DLD1 (cell line): ENCODE data around the gene ERG28.
"Not testable (repeated sequence)": the region's sequence is repeated elsewhere in the genome, so short reads cannot be mapped to it uniquely, and the experiment has no call there.

ENCODE experiments used
- in situ Hi-C: cut with HindIII; loops from 2 replicates; pipeline ENCODE4 v1.10.0; 2017; ENCODE audit warnings: low sequenced_read_pairs

Gene ERG28

GRCh38 chr14:75627406-75627805 is 33.3 kb downstream of the ERG28 start:
- in situ Hi-C loops: no loop called here

GRCh38 chr14:75626863-75627262 is 33.8 kb downstream of the ERG28 start:
- in situ Hi-C loops: no loop called here

- in situ Hi-C loops: no loop called here
These were observed 34.3 kb downstream of the ERG28 start for GRCh38 chr14:75626396-75626795.

DNA sequence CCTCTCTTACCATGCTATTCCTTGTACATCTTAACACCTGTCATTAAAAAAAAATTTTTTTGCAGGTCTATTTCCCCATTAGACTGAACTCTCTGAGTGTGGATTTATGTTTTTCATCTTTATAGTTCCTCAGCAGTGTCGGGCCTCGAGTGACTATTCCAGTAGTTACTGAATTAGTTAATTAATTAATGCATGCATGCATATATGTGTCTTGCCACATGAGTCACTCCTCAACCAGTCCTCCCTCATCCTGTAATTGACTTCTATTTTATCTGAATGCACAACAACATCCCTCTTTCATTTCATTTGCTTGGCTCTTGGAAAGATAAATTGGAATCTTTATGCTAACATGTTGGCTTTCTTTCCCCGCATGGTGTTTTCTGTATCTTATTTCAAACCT is 35.6 kb downstream of the ERG28 start:
- in situ Hi-C loops: no loop called here

GRCh38 chr14:75619548-75619947 is 41.1 kb downstream of the ERG28 start:
- in situ Hi-C loops: no loop called here

GRCh38 chr14:75615200-75615599 is 45.5 kb downstream of the ERG28 start:
- in situ Hi-C loops: no loop called here

DNA sequence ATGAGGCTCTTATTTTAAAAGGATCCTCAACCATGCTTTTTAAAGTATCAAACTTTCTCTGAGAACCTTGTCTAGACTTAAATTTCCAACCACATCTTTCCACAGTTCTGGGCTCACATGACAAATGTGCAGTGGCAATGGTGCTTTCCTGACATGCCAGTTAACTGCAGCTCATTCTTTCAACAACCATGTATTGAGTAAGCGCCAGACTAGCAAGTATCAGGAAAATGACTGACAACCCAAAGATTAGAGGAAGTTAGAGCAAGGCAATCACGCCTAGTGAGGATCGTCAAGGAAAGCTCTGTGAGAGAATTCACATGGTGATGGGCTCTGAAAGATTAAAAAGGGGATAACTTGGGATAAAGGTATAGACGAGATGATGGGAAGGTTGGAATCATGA is 46.5 kb downstream of the ERG28 start:
- in situ Hi-C loops: no loop called here

- in situ Hi-C loops: no loop called here
These were observed 48.5 kb downstream of the ERG28 start for GRCh38 chr14:75612157-75612556.

- in situ Hi-C loops: no loop called here
These were observed 49.8 kb downstream of the ERG28 start for GRCh38 chr14:75610834-75611233.

DNA sequence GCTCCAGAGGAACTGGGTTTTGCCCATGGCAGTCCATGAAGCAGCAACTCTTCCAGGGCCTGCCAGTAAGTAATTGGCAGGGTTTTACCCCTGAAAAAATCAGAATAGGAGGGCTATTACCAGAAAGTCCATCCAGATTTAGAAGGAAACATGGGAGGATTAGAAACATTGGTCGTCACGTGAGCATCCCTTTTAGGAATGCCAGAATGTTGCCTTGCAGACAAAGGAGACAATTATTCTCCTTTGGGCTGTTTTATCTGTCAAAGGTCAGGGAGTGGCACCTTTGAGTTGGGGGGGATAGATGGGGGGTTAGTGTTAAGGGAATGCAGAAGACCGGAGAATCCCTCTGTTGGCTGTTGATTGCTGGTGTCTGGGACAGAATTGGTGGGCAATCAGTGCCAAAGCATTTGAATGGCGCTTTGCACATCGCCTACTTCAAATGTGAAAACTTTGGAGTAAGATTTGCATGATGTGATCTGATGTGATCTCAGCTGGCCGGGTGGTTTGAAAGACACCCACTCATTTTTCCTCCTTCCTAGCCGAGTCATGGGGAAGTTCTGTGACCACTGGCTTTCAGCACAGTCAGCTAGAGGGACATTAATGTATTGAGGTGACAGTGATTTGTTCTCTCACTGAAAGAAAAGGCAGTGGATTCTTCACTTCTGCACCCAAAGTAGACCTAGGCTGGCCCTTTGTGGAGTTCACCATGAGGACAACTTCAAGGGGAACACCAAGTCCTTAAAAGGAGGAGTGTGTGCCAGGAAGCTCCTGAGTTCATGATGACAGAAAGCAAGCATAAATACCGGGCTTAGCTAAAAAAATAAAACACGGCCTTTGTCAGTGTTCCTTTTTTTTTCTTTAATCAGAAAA is 50.8 kb downstream of the ERG28 start:
- in situ Hi-C loops: no loop called here

GRCh38 chr14:75609116-75609515 is 51.6 kb downstream of the ERG28 start:
- in situ Hi-C loops: no loop called here

- in situ Hi-C loops: no loop called here
These were observed 52.6 kb downstream of the ERG28 start for GRCh38 chr14:75607842-75608640.

DNA sequence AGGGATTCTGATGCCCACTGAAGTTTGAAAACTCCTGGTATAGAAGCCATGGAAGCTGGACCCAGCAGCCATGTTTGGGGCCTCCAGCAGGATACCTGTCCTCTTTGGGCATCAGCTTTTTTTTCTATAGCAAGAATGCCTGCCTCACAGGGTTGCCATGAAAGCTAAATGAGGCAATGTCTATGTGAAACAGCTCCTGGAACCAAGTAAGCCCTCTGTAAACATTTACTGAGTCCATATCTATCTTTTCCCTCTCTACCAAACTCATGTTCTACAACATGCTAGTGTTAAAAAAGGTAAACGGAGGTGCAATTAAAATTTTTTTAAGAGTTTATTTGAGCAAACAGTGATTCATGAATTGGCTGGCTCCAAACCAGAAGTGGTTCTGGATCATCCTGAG is 53.6 kb downstream of the ERG28 start:
- in situ Hi-C loops: no loop called here

- in situ Hi-C loops: no loop called here
These were observed 54.8 kb downstream of the ERG28 start for GRCh38 chr14:75605916-75606315.

GRCh38 chr14:75604979-75605851 is 55.5 kb downstream of the ERG28 start:
- in situ Hi-C loops: no loop called here

DNA sequence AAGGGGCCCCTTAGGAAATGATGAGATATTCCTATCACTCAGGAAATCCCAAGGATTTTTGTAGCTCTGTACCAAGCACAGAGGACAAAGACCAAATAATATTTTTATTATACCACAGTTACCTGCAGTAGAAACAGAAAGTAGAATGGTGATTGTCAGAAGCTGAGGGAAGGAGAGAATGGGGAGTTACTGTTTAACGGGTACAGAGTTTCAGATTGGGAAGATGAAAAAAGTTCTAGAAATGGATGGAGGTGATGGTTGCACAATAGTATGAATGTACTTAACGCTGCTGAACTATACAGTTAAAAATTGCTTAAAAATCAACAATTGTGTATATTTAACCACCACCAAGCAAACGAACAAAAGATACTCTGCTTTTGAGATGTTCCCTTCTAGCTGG is 58.2 kb downstream of the ERG28 start:
- in situ Hi-C loops: no loop called here

DNA sequence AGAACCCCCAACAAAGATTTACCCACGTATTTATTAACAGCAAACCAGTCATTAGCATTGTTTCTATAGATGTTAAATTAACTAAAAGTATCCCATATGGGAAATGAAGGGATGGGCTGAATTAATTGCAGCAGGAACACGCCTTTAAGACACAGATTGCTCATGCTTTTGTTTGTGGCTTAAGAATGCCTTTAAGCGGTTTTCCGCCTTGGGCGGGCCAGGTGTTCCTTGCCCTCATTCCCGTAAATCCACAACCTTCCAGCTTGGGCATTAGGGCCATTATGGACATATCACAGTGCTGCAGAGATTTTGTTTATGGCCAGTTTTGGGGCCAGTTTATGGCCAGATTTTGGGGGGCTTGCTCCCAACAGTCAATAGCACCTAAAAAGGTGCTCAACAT is 59.6 kb downstream of the ERG28 start:
- in situ Hi-C loops: not testable (repeated sequence)

DNA sequence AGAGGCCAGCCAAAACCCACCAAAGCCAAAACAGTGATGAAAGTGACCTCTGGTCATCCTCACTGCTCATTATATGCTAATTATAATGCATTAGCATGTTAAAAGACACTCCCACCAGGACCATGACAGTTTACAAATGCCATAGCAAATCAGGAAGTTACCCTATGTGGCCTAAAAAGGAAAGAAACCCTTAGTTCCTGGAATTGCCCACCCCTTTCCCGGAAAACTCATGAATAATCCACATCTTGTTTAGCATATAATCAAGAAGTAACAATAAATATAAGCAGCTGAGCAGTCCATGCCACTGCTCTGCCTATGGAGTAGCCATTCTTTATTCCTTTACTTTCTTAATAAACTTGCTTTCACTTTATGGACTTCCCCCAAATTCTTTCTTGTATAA is 60.6 kb downstream of the ERG28 start:
- in situ Hi-C loops: not testable (repeated sequence)
